Neutrophil (primary cell): Measurements from ENCODE around the gene ALPI.

Source experiments
- H3K27ac ChIP-seq: fragments of 200-600 bp; sonication (generic); 2 replicates; pipeline ENCODE4 v1.5.1; 2016; ENCODE audit warnings: mild to moderate bottlenecking, moderate library complexity
- H3K27me3 ChIP-seq: fragments of 200-600 bp; sonication (generic); 2 replicates; pipeline ENCODE4 v1.6.0; 2016; ENCODE audit warnings: mild to moderate bottlenecking
- H3K36me3 ChIP-seq: fragments of 200-600 bp; sonication (generic); 2 replicates; pipeline ENCODE4 v1.5.1; 2017
- H3K4me1 ChIP-seq, 2 experiments: fragments of 200-600 bp in 1 of 2; sonication (generic) in 1 of 2; 1 replicate in 1 of 2; 2 replicates in 1 of 2; pipeline versions ENCODE4 v1.5.1 to v1.6.1; 2013 to 2016; ENCODE audit warnings: low read depth in 1 of 2, low read length in 1 of 2, mild to moderate bottlenecking in 1 of 2, moderate library complexity in 1 of 2; ENCODE audit not compliant: control insufficient read depth in 1 of 2, insufficient read depth in 1 of 2
- H3K4me3 ChIP-seq, 2 experiments: fragments of 200-600 bp in 1 of 2; sonication (generic) in 1 of 2; 1 replicate in 1 of 2; 2 replicates in 1 of 2; pipeline ENCODE4 v1.5.1; 2013 to 2016; ENCODE audit warnings: low read depth in 1 of 2, low read length in 1 of 2, mild to moderate bottlenecking in 1 of 2, moderate library complexity in 1 of 2
- H3K9me3 ChIP-seq: fragments of 200-600 bp; sonication (generic); 2 replicates; pipeline ENCODE4 v1.5.1; 2016
- TF ChIP-seq, protein P1 (sequence below): fragments of 200-600 bp; sonication (generic); IDR thresholded peaks from 2 replicates; pipeline ENCODE4 v1.5.1; 2016; ENCODE audit warnings: antibody characterized with exemption

ALPI gene

DNA sequence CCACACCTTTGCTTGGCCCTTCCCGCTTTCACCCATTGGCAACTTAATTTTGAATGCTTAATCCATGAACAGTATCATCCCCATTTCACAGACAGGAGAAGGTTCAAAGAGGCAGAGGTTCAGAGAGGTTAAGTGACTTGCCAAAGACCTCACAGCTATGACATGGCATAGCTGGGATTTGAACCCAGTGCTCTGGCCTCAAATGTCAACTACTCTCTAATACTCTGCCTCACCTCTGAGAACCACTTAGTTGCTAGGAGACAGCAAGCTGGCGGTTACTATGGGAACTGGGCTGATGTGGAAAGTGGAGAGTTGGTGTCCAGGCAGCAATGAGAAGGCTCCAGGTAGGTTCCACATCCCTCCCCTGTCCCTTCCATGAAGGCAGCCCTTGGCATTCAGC lies 48.5 kb downstream of the ALPI start:
- Histone ChIP-seq H3K27ac (no peak overlapping the region), H3K4me3 (no peak overlapping the region), H3K4me1 (no peaks in the 10 kb centered on the region), H3K9me3 (no peaks in the 10 kb centered on the region), H3K36me3 (no peaks in the 10 kb centered on the region), H3K27me3 (peaks cover 86% of the 10 kb centered on the region)
- TF ChIP-seq, protein P1, sequence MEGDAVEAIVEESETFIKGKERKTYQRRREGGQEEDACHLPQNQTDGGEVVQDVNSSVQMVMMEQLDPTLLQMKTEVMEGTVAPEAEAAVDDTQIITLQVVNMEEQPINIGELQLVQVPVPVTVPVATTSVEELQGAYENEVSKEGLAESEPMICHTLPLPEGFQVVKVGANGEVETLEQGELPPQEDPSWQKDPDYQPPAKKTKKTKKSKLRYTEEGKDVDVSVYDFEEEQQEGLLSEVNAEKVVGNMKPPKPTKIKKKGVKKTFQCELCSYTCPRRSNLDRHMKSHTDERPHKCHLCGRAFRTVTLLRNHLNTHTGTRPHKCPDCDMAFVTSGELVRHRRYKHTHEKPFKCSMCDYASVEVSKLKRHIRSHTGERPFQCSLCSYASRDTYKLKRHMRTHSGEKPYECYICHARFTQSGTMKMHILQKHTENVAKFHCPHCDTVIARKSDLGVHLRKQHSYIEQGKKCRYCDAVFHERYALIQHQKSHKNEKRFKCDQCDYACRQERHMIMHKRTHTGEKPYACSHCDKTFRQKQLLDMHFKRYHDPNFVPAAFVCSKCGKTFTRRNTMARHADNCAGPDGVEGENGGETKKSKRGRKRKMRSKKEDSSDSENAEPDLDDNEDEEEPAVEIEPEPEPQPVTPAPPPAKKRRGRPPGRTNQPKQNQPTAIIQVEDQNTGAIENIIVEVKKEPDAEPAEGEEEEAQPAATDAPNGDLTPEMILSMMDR, result no peak

DNA sequence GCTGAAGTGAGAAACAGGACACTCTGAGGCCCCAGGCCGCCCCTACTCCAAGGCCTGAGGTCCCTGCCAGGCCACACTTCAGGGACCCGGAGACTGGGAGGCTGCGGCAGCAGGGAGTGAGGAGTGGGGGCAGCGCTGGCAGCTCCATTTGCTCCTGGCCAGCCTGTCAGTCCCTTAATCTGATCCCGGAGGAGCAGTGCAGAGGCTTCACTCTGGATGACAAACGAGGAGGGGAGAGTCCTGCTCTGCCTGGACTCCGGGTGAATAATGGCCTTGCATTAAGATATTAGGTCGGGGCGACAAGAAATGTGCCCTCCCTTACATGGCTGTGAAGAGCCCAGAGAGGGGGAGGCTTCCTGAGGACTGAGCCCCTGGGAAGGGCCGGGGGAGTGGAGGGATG lies 49.9 kb downstream of the ALPI start:
- TF ChIP-seq, protein P1, result no peak
- H3K4me3 ChIP-seq, result no peak overlapping the region
- H3K27ac ChIP-seq, result no peak overlapping the region
- H3K27me3 ChIP-seq, result peaks cover 71% of the 10 kb centered on the region
- H3K4me1 ChIP-seq, result no peaks in the 10 kb centered on the region
- no peaks in the 10 kb centered on the region for H3K9me3 ChIP-seq
- no peaks in the 10 kb centered on the region for H3K36me3 ChIP-seq

DNA sequence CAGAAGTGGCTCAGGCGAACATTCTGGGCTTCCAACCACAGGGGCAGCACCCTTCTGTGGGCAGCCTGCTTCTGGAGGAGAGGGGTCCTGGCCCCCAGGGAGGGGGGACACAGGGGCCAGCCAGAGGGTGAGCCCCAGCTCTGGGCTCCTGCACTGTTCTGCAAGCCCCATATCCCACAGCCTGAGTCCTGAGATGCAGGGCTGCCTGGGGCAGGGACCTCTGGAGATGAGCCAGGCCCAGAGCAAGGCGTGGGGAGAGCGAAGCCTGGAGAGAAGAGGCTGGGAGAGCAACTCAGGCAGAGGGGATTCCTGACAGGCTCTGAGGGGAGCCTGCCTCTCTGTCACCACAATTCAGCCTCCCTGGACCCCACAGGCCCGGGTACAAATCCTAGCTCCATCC lies 50.8 kb downstream of the ALPI start:
- TF ChIP-seq, protein P1, result no peak
- H3K27me3 ChIP-seq, result peaks cover 68% of the 10 kb centered on the region

DNA sequence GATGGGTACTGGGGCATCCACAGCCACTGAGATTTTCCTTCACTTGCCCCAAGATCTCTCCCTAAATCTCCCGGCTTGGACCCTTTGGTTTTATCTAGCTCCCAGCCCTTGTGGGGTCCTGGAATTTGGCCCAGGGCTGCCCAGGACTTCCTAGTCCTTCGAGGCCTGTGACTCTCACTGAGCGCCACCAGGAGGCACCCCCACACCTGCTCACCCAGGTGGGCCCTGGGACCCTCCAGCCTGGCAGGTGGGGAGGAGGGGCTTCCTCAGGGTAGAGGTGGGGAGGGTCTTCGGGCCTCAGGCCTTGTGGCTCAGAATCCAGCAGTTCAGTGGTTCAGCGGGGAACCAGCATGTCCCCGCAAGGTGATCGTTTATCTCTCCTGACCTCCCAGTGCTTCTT lies 52.3 kb downstream of the ALPI start:
- no peaks in the 10 kb centered on the region for H3K4me1 ChIP-seq
- no peaks in the 10 kb centered on the region for H3K36me3 ChIP-seq
- H3K9me3 ChIP-seq, result no peaks in the 10 kb centered on the region
- peaks cover 55% of the 10 kb centered on the region for H3K27me3 ChIP-seq
- no peak overlapping the region for H3K4me3 ChIP-seq
- no peak overlapping the region for H3K27ac ChIP-seq
- TF ChIP-seq, protein P1, result no peak

More for the DNA sequence above, 50.8 kb downstream of the ALPI start:
- no peak overlapping the region for H3K27ac ChIP-seq
- H3K9me3 ChIP-seq, result no peaks in the 10 kb centered on the region
- no peaks in the 10 kb centered on the region for H3K36me3 ChIP-seq
- no peak overlapping the region for H3K4me3 ChIP-seq
- no peaks in the 10 kb centered on the region for H3K4me1 ChIP-seq
